Prostate gland (tissue), 2 donors: ENCODE results near the gene GPRC5A.
A peak's percentile ranks its signal among the peaks of the same experiment; 100 is the strongest.

Experiments used
- POLR2A ChIP-seq: fragments of 450-650 bp; IDR thresholded peaks from one replicate; pipeline ENCODE4 v1.6.1; 2016; ENCODE audit warnings: antibody characterized with exemption, mild to moderate bottlenecking
- POLR2AphosphoS5 ChIP-seq: sonication (generic); formaldehyde crosslinking; IDR thresholded peaks from one replicate; pipeline ENCODE4 v1.6.1; 2017; ENCODE audit warnings: antibody characterized with exemption
- TF ChIP-seq, protein P1 (sequence below), 4 experiments: fragments of 200-600 bp in 2 of 4; fragments of 450-650 bp in 2 of 4; sonication (generic) in 2 of 4; IDR thresholded peaks; 1 replicate in 3 of 4; 2 replicates in 1 of 4; pipeline ENCODE4 v1.5.1; 2016 to 2019; ENCODE audit warnings: antibody characterized with exemption in 4 of 4, mild to moderate bottlenecking in 2 of 4, moderate library complexity in 2 of 4

DNA sequence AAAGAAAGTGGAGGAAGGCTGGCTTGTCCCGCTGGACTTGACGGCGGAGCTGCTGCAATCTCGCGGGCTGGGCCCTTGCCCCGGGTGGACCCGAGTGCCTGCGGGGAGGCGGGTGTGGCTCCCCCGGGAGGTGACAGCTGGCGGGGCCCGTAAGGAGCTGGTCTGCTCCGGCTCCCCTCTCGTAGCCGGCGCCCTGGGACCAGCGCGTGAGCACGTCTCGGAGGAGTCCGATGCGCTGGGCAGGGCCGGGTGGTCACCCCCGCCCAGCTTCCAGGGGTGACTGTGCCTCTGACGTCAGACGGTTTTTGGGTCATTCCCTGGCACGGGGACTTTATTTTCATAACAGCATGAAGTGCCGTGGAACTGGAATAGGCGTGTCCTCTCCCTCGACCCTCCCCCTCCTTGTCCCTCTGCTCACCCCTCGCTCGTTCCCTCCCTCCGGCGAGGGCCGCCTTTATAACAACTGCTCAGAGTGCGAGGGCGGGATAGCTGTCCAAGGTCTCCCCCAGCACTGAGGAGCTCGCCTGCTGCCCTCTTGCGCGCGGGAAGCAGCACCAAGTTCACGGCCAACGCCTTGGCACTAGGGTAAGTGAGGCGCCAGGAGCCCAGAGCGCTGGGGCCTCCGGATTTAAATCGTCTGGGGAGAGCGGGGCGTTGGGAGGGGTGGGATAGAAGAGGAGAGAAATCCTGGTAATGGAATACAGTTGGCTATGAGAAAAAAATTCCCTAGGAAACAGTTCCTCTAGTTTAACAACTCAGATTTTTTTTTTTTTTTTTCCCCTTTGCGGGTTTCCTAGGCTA, at the start of gene GPRC5A:
- TF ChIP-seq, protein P1, sequence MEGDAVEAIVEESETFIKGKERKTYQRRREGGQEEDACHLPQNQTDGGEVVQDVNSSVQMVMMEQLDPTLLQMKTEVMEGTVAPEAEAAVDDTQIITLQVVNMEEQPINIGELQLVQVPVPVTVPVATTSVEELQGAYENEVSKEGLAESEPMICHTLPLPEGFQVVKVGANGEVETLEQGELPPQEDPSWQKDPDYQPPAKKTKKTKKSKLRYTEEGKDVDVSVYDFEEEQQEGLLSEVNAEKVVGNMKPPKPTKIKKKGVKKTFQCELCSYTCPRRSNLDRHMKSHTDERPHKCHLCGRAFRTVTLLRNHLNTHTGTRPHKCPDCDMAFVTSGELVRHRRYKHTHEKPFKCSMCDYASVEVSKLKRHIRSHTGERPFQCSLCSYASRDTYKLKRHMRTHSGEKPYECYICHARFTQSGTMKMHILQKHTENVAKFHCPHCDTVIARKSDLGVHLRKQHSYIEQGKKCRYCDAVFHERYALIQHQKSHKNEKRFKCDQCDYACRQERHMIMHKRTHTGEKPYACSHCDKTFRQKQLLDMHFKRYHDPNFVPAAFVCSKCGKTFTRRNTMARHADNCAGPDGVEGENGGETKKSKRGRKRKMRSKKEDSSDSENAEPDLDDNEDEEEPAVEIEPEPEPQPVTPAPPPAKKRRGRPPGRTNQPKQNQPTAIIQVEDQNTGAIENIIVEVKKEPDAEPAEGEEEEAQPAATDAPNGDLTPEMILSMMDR (IDR thresholded peaks at IDR 0.05), result peak in 1 of 4 experiments; percentile 32
- peak; percentile 73 for TF ChIP-seq POLR2AphosphoS5
- peak; percentile 82 for TF ChIP-seq POLR2A
